Stimulated activated naive CD4-positive, alpha-beta T cell treated with Interleukin-2 at 50 U/mL for 16 hours (primary cell): ENCODE measurements around the gene NFATC1.
"Not testable (repeated sequence)": the region's sequence is repeated elsewhere in the genome, so short reads cannot be mapped to it uniquely, and the experiment has no call there.

Experiments used
- DNase-seq: peaks from one replicate; lab custom pipeline; 2025; lab: John Stamatoyannopoulos, UW

The NFATC1 gene

DNA sequence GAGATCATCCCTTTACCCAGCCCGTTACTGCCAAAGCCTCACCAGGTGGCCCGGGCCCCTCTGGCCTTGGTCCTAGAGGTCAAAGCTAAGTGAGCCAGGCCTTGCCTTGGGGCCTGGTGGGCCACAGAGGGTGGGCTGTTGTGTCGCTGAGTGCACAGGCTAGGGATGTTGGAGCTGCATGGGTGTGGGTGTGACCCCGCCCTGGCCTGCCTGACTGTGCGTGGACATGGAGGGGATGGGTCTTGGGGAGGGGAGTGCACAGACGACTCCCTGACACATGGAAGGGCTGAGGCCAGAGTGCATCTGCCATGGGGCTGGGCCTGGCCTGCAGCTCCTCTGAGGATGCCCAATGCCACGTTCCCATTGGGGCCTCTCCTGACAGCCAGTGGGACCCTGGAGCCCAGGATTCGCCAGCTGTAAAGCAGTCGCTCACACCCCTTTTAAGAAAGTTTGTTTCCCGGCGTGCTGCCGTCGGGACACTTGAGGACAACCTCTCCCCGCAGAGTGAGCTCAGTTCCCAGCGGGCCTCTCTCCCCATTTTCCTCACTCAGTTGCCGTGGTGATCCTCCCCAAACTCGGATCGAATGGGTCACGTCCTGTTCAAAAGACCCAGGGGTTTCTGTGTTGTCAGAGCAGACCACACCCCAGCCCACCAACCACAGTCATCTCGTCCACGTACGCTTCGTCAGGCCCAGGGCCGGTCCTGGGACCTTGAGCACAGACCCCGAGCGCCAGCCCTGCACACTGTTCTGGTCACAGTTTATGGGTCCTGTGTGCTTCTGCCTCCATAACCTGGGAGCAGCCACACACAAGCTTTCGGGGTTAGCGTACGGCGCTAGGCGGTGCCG is 93.5 kb downstream of the NFATC1 start:
- no peak for DNase-seq

DNA sequence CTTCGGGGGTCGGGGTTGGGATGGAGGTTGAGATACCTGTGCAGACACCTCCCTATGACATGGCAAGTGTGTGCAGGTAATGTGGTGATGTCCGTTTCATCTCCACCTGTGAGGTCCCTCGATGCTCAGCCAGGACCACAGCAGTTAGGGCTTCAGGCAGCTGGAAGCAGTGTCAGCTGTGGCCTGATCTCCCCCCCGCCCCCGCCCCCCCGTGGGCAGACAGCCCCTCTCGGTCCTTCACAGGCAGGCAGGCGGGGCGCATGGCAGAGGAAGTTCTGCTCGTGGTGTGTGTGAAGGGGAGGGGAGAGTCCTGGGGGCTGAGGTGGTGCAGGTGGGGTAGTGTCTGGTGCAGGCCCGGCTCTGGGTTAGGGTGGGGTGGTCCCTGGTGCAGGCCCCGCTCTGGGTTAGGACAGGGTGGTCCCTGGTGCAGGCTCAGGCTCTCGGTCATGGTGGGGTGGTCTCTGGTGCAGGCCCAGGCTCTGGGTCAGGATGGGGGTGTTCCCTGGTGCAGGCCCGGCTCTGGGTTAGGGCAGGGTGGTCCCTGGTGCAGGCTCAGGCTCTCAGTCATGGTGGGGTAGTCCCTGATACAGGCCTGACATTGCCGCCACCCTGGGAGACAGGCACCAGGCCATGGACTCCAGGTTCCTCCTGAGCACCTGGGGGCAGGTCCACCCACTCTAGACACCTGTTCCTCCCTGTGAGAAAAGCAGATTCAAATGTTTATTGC is 94.3 kb downstream of the NFATC1 start:
- no peak for DNase-seq

DNA sequence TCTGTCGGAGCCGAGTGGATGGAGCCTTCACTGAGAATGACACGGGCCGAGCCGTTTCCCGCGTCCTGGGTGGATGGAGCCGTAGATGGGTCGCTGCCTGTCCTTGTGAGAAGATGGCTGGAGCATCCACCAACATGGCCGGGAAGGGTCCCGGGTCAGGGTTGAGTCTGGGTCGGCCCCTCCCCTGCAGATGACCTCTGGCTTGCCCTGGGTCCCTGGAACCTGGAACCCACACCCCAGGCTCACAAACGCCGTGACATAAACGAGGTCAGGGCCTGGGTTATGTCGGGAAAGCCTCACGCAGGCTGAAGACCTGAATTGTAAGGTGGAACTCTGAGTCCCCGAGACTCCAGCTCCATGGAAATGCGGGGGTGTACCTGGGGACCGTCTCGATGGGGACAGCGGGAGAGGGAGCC is 94.9 kb downstream of the NFATC1 start:
- no peak for DNase-seq

DNA sequence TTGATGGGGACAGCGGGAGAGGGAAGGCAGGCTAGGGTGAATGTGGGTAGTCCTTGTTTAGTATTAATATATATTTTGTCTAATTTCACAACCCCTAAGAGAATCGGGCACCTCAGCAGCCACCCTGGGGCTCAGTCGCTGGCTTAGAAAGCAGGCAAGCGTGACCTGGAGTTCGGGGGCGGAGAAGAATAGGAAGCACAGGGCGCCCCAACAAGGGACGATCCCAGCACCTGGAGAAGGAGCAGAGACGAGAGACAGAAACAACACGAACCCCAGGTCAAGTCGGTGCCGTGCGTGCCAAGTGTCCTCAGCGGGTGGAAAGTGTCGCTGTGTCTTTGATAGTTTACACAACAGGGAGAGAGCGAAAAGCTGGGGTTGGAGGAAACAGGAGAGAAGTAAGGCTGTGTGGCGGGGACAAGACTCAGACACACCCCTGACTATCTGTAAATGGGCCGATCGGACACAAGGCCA is 95.4 kb downstream of the NFATC1 start:
- no peak for DNase-seq

DNA sequence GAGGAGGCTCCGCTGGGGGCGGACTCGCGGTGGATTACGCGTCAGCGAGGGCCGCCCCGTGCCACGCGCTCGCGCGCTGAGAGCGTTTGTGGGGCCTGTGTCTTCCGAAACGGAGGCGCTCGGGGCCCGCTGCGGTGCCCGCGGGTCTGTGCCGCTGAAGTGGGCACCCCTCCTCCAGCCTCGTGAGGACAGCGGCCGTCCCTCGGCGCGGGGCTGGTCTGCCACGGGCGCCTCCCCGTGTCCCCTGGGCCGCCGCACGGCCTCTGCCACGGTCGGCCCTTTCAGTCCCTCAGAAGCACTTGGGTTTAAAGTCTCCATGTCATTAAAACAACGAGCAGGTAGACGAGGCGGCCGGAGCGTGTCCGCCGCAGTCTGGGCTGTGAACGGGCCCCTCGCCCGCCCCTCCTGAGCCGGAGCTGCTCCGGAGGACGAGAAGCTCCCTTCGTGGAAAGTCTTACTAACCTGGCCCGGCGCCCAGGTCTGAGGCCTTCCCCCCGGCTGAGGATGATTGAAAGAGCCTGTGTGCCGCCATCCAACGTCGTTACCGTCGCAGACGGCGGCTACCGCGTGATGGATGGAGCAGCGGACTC is 97.6 kb downstream of the NFATC1 start:
- DNase-seq = no peak

DNA sequence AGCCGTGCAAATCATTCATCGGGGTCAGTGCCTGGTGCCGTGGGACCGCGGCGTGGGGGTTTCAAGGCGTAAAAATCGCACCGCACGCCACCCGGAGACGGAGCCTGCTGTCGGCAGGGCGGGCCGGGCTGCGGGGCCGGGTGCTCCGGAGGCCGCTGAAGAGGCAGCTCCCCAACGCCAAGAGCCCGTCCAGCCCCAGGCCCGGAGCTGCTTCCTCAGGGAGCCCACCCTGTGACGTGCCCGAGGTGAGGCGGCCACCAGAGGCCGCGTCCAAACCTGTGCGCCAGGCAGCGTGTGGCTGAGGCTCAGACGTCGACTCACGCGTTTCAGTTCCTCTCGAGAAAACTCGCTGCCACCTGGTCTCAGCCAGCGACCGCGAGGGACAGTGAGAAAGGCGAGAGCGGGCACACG is 98.1 kb downstream of the NFATC1 start:
- DNase-seq = no peak

DNA sequence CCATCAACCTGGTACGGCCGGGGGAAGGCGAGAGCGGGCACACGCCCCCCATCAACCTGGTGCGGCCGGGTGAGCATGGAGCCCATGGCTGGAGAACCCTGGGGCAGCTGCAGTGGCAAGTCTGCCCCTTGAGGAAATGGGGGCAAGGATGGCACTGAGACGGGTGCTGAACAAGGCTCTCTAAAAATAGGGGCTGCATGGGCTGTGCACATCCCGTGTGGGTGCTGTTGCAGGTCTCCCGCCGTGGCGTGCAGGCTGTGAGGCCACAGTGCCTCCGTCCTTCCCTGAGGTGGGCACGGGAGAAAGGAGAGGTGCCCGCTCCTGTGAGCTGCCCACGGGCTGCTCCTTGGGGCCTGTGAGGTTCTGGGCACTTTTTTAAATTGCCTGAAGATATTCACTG is 99.2 kb downstream of the NFATC1 start:
- DNase-seq = no peak

DNA sequence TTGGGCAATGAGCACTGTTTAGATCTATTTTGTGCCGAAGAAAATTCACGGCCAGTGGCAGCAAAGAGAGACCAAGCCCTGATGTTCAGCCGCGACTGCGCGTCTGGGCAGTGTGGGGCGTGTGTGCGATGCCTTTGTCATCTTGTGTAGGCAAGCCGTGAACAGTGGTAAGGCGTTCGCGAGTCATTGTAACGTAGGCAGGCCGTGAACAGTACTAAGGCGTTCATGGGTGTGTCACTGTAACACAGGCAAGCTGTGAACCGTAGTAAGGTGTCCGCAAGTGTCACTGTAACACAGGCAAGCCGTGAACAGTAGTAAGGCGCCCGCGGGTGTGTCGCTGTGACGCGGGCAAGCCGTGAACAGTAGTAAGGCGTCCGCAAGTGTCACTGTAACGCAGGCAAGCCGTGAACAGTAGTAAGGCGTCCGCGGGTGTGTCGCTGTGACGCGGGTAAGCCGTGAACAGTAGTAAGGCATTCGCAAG is 99.9 kb downstream of the NFATC1 start:
- DNase-seq = no peak

DNA sequence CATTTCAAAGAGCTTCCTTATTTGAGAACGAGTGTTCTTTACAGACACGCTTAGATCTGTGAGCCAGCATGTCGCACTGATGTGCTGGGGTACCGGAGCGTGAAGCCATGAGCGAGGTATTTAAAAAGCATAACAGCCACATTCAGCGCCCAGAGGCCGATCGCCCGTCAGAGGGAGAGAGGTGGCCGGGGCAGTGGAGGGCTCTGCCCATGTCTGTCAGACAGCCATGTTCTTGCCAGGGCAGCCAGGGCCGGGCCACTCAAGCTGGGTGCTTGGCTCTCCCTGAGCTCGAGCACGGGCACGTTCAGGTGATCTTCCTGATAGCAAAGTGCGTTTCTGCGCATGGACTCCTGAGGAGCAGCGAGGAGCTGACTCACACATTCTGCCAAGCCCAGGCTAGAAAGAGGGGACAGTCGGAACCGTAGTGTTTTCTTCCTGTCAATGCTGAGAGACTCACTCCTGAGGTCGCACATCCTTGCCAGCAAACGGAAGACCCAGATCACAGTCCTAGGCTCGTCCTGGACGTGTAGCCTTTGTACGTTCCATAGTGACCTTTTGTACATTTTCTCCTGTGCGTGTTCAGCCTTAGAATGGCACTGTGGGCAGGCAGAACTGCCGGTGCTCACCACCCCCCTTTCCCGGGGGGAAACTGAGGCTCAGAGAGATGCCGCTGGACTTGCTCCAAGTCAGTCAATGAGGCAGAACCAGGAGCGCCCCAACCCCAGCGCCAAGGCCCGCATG is 100.7 kb downstream of the NFATC1 start:
- DNase-seq = no peak

DNA sequence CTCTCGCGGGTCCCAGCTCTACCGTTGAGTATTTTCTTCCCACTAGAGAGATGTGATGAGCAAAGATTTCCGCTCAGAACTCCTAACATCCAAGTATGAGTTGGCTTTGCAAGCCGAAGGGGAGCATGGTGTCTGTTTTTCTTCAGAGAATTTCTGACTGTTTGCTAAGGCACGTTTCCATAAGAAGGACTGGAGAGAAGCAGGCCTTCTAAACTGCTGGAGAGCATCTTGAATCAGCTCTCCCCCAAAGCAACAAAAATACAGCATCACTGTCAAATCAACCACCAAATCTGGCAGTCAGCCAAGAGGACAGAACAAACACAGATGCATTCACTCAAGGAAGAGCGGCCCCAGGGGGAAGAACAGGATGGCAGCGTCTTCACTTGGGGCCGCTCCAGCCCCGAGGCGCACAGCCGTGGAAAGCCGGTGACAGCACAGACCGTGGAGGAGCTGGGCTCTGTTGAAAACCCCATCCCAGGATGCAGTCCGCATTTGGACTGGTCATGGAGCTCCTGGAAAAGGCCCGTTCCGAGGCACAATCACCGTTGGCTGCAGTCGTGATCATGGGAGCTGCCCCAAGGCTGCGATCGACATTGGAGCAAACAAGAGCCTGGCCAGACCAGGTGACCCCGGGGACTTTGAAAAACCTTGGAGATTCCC is 101.4 kb downstream of the NFATC1 start:
- no peak for DNase-seq

DNA sequence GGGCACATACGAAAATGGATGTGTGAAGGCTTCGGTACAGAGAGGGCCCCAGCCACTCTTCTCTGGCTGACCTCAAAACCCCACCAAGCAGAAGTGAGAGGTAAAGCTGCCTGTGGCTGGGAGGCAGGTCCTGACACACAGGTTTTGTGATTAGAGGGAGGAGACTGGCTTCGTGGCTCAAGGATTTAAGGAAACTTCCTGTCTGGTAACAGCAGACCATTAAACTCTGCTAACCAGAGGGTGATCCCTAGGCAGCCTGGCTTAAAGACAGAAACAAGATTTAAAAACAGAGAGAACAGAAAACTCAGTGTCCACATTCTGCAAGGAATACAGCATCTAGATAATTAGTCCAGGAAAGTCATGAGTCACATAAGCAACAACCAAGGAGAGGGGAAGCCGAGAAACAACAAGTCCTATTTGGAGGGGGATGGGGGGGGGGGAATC is 101.9 kb downstream of the NFATC1 start:
- DNase-seq = no peak

DNA sequence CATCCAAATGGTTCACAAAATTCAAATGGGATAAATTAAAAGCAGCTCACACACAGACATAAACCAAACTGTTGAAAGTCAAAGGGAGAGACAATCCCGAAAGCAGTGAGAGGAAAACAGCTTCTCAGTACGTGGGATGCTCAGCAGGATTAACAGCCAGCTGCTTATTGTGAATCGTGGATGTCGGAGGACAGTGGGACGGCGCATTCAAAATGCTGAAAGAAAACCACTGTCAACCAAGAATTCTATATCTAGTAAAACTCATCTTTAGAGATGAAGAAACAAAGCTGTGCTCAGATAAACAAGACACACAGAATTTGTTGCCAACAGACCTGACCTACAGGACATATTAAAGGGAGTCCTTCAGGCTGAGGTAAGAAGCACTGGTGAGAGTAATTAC is 102.9 kb downstream of the NFATC1 start:
- no peak for DNase-seq

DNA sequence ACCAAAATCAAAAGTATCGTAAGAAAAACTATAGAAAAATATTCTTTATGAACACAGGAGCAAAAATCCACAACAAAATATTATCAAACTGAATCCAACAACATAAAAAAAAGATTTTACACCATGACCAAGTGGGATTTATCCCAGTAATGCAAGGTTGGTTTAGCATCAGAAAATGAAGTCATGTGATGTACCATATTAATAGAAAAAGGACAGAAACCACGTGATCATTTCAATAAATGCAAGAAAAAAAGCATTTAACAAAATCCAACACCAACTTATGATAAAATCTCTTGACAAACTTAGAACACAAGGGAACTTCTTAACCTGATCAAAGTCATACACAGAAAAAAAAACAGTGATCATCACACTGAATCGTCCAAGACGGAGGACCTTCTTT is 105.3 kb downstream of the NFATC1 start:
- DNase-seq = no peak

DNA sequence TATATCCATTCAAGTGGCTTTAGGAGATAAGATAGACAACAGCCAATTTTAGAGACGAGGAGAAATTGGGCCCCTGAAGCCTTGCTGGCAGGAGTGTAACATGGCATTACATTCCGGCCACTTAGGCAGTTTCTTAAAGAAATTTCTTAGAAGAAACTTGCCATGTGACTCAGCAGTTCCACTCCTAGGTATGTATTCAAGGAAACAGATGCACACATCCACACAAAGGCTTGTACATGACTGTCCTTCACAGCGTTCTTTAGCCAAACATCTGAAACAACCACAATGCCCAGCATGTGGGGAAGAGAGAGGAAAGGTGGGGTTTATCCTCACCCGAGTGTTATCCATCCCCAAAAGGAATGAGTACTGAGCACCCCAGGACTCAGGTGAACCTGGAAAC is 107.1 kb downstream of the NFATC1 start:
- DNase-seq = no peak

DNA sequence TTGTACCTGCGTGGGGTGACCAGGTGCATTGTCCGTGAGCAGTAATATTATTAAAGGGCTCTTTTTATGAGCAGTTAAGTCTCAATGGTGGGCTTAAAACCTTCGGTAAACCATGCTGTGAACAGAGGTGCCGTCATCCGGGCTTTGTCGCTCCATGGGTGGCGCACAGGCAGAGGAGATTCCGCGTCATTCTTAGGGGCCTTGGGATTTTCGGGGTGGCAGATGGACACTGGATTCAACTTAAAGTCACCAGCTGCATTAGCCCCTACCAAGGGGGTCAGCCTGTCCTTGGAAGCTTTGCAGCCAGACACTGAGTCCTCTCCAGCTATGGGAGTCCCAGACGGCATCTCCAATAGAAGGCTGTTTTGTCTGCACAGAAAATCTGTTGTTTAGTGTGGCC is 107.7 kb downstream of the NFATC1 start:
- no peak for DNase-seq

DNA sequence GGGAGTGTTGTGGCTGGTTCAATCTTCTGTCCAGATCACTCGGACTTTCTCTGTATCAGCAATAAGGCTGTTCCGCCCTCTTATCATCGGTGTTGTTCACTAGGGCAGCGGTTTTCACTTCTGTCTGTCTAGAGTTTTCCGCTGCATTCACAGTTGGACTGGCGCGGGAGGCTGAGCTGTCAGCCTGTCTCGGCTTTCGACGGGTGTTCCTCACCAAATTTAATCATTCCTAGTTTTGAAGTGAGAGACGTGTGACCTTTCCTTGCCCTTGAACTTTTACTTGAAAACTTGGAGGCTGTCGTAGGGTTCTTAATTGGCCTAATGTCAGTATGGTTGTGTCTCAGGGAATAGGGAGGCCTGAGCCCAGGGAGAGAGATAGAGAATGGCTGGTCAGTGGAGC is 108.3 kb downstream of the NFATC1 start:
- no peak for DNase-seq

DNA sequence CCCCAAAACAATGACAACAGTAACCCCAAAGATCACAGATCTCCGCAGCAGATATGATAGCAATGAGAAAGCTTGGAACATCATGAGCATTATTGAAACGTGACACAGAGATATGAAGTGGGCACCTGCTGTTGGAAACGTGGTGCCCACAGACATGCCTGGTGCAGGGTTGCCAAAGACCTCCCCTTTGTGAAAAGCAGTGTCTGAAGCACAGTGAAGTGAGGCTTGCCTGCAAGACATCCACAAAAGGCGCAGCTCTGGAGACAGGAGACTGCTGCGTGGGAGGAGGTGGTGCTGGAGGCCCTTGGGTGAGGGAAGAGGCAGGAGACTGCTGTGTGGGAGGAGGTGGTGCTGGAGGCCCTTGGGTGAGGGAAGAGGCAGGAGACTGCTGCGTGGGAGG is 108.8 kb downstream of the NFATC1 start:
- DNase-seq = not testable (repeated sequence)

DNA sequence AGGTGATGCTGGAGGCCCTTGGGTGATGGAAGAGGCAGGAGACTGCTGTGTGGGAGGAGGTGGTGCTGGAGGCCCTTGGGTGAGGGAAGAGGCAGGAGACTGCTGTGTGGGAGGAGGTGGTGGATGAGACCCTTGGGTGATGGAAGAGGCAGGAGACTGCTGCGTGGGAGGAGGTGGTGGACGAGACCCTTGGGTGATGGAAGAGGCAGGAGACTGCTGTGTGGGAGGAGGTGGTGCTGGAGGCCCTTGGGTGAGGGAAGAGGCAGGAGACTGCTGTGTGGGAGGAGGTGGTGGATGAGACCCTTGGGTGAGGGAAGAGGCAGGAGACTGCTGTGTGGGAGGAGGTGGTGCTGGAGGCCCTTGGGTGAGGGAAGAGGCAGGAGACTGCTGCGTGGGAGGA is 109.7 kb downstream of the NFATC1 start:
- not testable (repeated sequence) for DNase-seq

DNA sequence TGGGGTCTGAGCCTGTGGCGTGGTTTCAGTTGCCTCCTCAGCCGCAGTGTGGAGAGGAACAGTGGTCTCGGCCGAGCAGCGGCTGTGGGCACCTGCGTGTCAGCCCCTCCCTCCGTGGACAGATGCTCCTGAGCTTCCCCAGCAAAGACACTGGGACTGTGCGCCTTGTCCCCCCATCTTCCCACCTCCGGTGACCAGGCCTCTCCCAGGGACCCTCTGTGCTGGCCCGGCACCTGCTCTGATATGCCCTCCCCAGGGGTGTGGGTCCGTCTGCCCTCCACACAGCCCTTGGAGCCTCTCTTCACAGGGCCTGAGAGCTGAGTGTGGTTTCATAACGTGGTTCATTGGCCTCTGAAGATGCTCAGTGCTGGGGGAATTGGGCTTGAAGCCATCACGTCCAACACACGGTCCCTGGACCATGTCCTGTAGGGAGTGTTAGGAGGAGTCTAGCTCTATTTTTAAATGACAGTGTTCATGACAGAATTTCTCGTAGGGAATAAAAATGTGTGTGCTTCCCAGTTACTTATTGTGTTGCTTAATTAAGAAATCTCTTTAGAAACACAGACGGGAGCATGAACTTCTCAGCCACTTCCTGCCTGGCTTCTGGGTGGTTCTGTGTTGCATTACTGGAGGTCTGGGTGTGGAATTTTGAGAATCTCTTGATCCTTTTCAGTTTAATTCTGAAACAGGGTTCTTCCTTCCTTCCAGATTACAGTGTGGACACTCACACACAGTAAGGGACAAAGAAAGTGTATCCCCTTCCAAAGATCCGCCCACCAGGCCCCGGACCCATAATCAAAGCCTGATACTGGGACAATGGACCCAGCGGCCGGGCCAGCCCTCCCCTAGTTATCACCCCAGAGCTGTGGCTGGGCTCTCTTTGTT is 110.7 kb downstream of the NFATC1 start:
- no peak for DNase-seq

DNA sequence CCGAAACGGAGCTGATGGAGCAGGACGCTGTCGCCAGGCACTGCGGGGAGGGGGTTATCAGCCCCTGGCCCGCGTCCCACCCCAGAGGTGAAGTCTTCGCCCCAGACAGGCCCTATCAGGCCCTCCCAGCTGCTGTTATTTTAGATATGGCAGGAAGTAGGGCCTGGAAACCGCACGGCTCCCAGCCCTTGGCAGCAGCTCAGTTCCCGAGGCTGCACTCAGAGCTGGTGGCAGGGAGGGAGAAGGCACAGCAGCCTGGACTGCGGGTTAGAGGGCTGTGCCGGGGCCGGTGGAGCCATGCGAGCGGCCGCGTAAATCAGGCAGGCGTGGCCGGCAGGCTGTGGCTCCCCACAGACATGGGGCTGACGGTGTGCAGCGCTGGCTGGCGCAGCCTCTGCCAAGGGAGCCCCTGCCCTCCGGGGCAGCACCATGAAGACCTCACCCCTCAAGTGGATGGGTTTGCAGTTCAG is 111.4 kb downstream of the NFATC1 start:
- DNase-seq = no peak
